ENCODE data around the gene GNB1L.

GNB1L gene

GRCh38 chr22:19851291-19852176 is 3.1 kb downstream of the GNB1L start:
- no peaks in the 10 kb centered on the region for H3K27me3 ChIP-seq (replicated peaks; ENCODE audit: control insufficient read depth, insufficient read depth, low read length)
- peaks cover 16% of the 10 kb centered on the region for H3K36me3 ChIP-seq (ENCODE audit: control insufficient read depth, insufficient read depth, low read length)
- no peak overlapping the region for H3K4me3 ChIP-seq (replicated peaks; ENCODE audit: low read depth, low read length)
- no peak for TF ChIP-seq CTCF (IDR thresholded peaks at IDR 0.05; ENCODE audit: insufficient read depth, low read length, poor library complexity, severe bottlenecking)
- DNase-seq (ENCODE audit: extremely low read depth, insufficient read length) = no peak

- H3K36me3 ChIP-seq (ENCODE audit: control insufficient read depth, insufficient read depth, low read length) = peaks cover 16% of the 10 kb centered on the region
- no peaks in the 10 kb centered on the region for H3K27me3 ChIP-seq (replicated peaks; ENCODE audit: control insufficient read depth, insufficient read depth, low read length)
- H3K4me3 ChIP-seq (replicated peaks; ENCODE audit: low read depth, low read length) = no peak overlapping the region
- no peak for DNase-seq (ENCODE audit: extremely low read depth, insufficient read length)
- no peak for TF ChIP-seq CTCF (IDR thresholded peaks at IDR 0.05; ENCODE audit: insufficient read depth, low read length, poor library complexity, severe bottlenecking)
Observed at GRCh38 chr22:19850763-19851109, 3.9 kb downstream of the GNB1L start.

- no peak for TF ChIP-seq CTCF (IDR thresholded peaks at IDR 0.05; ENCODE audit: insufficient read depth, low read length, poor library complexity, severe bottlenecking)
- H3K27me3 ChIP-seq (replicated peaks; ENCODE audit: control insufficient read depth, insufficient read depth, low read length) = no peaks in the 10 kb centered on the region
- no peak overlapping the region for H3K4me3 ChIP-seq (replicated peaks; ENCODE audit: low read depth, low read length)
- peaks cover 16% of the 10 kb centered on the region for H3K36me3 ChIP-seq (ENCODE audit: control insufficient read depth, insufficient read depth, low read length)
- DNase-seq (ENCODE audit: extremely low read depth, insufficient read length) = no peak
Observed at GRCh38 chr22:19849835-19850762, 4.6 kb downstream of the GNB1L start.

- Histone ChIP-seq H3K36me3 (ENCODE audit: control insufficient read depth, insufficient read depth, low read length) (peaks cover 16% of the 10 kb centered on the region), H3K4me3 (replicated peaks; ENCODE audit: low read depth, low read length) (no peak overlapping the region), H3K27me3 (replicated peaks; ENCODE audit: control insufficient read depth, insufficient read depth, low read length) (no peaks in the 10 kb centered on the region)
- DNase-seq (ENCODE audit: extremely low read depth, insufficient read length) = no peak
- no peak for TF ChIP-seq CTCF (IDR thresholded peaks at IDR 0.05; ENCODE audit: insufficient read depth, low read length, poor library complexity, severe bottlenecking)
Observed at GRCh38 chr22:19848298-19849224, 6.1 kb downstream of the GNB1L start.

GRCh38 chr22:19847345-19847632 is 7.4 kb downstream of the GNB1L start:
- no peak for DNase-seq (ENCODE audit: extremely low read depth, insufficient read length)
- Histone ChIP-seq H3K4me3 (replicated peaks; ENCODE audit: low read depth, low read length) (no peak overlapping the region), H3K27me3 (replicated peaks; ENCODE audit: control insufficient read depth, insufficient read depth, low read length) (no peaks in the 10 kb centered on the region), H3K36me3 (ENCODE audit: control insufficient read depth, insufficient read depth, low read length) (peaks cover 16% of the 10 kb centered on the region)
- no peak for TF ChIP-seq CTCF (IDR thresholded peaks at IDR 0.05; ENCODE audit: insufficient read depth, low read length, poor library complexity, severe bottlenecking)
